T47D (cell line): ENCODE measurements around the gene SLC43A3.

Experiments
- DNase-seq, 2 experiments: peaks; one replicate each; pipeline versions ENCODE4 v3.0.0 to v3.0.0-alpha.2; 2011 to 2012; ENCODE audit warnings: low read depth in 1 of 2, low spot score in 1 of 2
- JUND ChIP-seq: IDR thresholded peaks from 2 replicates; pipeline ENCODE4 v1.6.1; 2012; ENCODE audit warnings: low read depth
- in situ Hi-C: cut with HindIII; loops from 2 replicates; pipeline ENCODE4 v1.10.0; 2016; ENCODE audit warnings: low sequenced_read_pairs, low pct_unique_long_range_greater_than_20kb

The SLC43A3 gene

GRCh38 chr11:57359396-57359795 lies 67.5 kb downstream of the SLC43A3 start:
- no peak for DNase-seq
- TF ChIP-seq JUND, result no peak
- in situ Hi-C loops, result no loop called here

- in situ Hi-C loops, result no loop called here
- TF ChIP-seq JUND, result no peak
- DNase-seq, result no peak
These were observed 67.9 kb downstream of the SLC43A3 start for GRCh38 chr11:57358991-57359390.

- in situ Hi-C loops, result no loop called here
- DNase-seq, result no peak
- no peak for TF ChIP-seq JUND
These were observed 68.4 kb downstream of the SLC43A3 start for GRCh38 chr11:57358543-57358961.

- TF ChIP-seq JUND, result no peak
- in situ Hi-C loops, result no loop called here
- DNase-seq, result no peak
These were observed 69.1 kb downstream of the SLC43A3 start for GRCh38 chr11:57357856-57358255.

GRCh38 chr11:57357310-57357709 lies 69.6 kb downstream of the SLC43A3 start:
- in situ Hi-C loops, result no loop called here
- no peak for DNase-seq
- TF ChIP-seq JUND, result no peak
